ENCODE results near the gene HOXB6. TPM values are rescaled to one million over a fixed set of nuclear protein-coding genes. Genes with fewer than 3 reads are reported as not detected.

The HOXB6 gene
- not detected for polyA plus RNA-seq (2013, experiment 1 of 2)
- polyA plus RNA-seq (2013, experiment 2 of 2), result not detected

- no peaks in the 10 kb centered on the region for H3K36me3 ChIP-seq (replicated peaks in 1 of 2; ENCODE audit: control insufficient read depth in 2 of 2, insufficient read depth in 2 of 2, low read length in 2 of 2)
- WGBS, 2 donors (ENCODE audit: extremely low coverage in 2 of 2, insufficient read length in 2 of 2, insufficient replicate concordance in 1 of 2), result no CpG with 5 or more reads among the region's 16 CpGs
- no peak within 1 kb of the TSS for H3K27ac ChIP-seq (replicated peaks; ENCODE audit: low read length)
- H2BK5ac ChIP-seq (ENCODE audit: low read length), result no peak within 1 kb of the TSS
- H3K23ac ChIP-seq (ENCODE audit: low read depth, low read length, poor library complexity), result no peak within 1 kb of the TSS
- H4K8ac ChIP-seq (ENCODE audit: low read depth, low read length), result no peak within 1 kb of the TSS
- no peak within 1 kb of the TSS for H2BK120ac ChIP-seq (ENCODE audit: low read depth, low read length)
- H3K4me3 ChIP-seq (ENCODE audit: low read length in 2 of 2), result no peak within 1 kb of the TSS
- H3K9ac ChIP-seq (ENCODE audit: low read depth, low read length, poor library complexity), result no peak within 1 kb of the TSS
- no peak for DNase-seq (ENCODE audit: low spot score)
- no peak within 1 kb of the TSS for H2BK12ac ChIP-seq (ENCODE audit: low read length)
- no peak within 1 kb of the TSS for H3K4me2 ChIP-seq (ENCODE audit: insufficient read depth, low read length, poor library complexity, severe bottlenecking)
- H3K27me3 ChIP-seq (ENCODE audit: control insufficient read depth in 3 of 3, insufficient read depth in 3 of 3, low read depth in 1 of 3, low read length in 3 of 3), result peaks cover 66 to 99% (median 97%) of the 10 kb centered on the region in 3 experiments
- H2AK5ac ChIP-seq (ENCODE audit: low read depth, low read length), result no peak within 1 kb of the TSS
- peaks cover 8 to 9% of the 10 kb centered on the region in 2 donors for H3K9me3 ChIP-seq (replicated peaks in 1 of 2; ENCODE audit: control insufficient read depth in 2 of 2, insufficient read depth in 1 of 2, low read depth in 1 of 2, low read length in 2 of 2)
- H2BK15ac ChIP-seq (ENCODE audit: low read length), result no peak within 1 kb of the TSS
- H2AFZ ChIP-seq (ENCODE audit: low read length), result no peak within 1 kb of the TSS
- no peak within 1 kb of the TSS for H4K91ac ChIP-seq (ENCODE audit: low read depth, low read length, poor library complexity)
- H3K4ac ChIP-seq (ENCODE audit: low read length), result no peak within 1 kb of the TSS
- no peaks in the 10 kb centered on the region for H3K79me1 ChIP-seq (ENCODE audit: low read depth, low read length)
- H3K4me1 ChIP-seq (ENCODE audit: control insufficient read depth in 2 of 2, insufficient read depth in 1 of 2, low read depth in 1 of 2, low read length in 2 of 2), result no peaks in the 10 kb centered on the region
- no peak within 1 kb of the TSS for H3K18ac ChIP-seq (ENCODE audit: low read length)
- H3K14ac ChIP-seq (ENCODE audit: low read length), result no peak within 1 kb of the TSS
These were observed at the start of gene HOXB6 for GRCh38 chr17:48604770-48605329. Gene HOXB6, minus strand, starts transcription at chr17:48604986. Its CDS starts 6,836 bp downstream, at chr17:48598150.

- H3K79me1 ChIP-seq (ENCODE audit: low read depth, low read length), result no peaks in the 10 kb centered on the region
- no peak overlapping the region for H3K9ac ChIP-seq (ENCODE audit: low read depth, low read length, poor library complexity)
- H3K9me3 ChIP-seq (replicated peaks in 1 of 2; ENCODE audit: control insufficient read depth in 2 of 2, insufficient read depth in 1 of 2, low read depth in 1 of 2, low read length in 2 of 2), result no peaks in the 10 kb centered on the region
- no peak overlapping the region for H2AK5ac ChIP-seq (ENCODE audit: low read depth, low read length)
- no peak overlapping the region for H3K27ac ChIP-seq (replicated peaks; ENCODE audit: low read length)
- no peak overlapping the region for H2BK5ac ChIP-seq (ENCODE audit: low read length)
- DNase-seq (ENCODE audit: low spot score), result no peak
- H2BK120ac ChIP-seq (ENCODE audit: low read depth, low read length), result no peak overlapping the region
- no peak overlapping the region for H3K4me2 ChIP-seq (ENCODE audit: insufficient read depth, low read length, poor library complexity, severe bottlenecking)
- WGBS, 2 donors (ENCODE audit: extremely low coverage in 2 of 2, insufficient read length in 2 of 2, insufficient replicate concordance in 1 of 2), result no CpG with 5 or more reads among the region's 1 CpG
- H4K8ac ChIP-seq (ENCODE audit: low read depth, low read length), result no peak overlapping the region
- H2BK15ac ChIP-seq (ENCODE audit: low read length), result no peak overlapping the region
- no peak overlapping the region for H3K4me3 ChIP-seq (ENCODE audit: low read length in 2 of 2)
- no peaks in the 10 kb centered on the region for H3K4me1 ChIP-seq (ENCODE audit: control insufficient read depth in 2 of 2, insufficient read depth in 1 of 2, low read depth in 1 of 2, low read length in 2 of 2)
- peaks cover 25 to 52% (median 46%) of the 10 kb centered on the region in 3 experiments for H3K27me3 ChIP-seq (ENCODE audit: control insufficient read depth in 3 of 3, insufficient read depth in 3 of 3, low read depth in 1 of 3, low read length in 3 of 3)
- no peak overlapping the region for H3K23ac ChIP-seq (ENCODE audit: low read depth, low read length, poor library complexity)
- H4K91ac ChIP-seq (ENCODE audit: low read depth, low read length, poor library complexity), result no peak overlapping the region
- H2BK12ac ChIP-seq (ENCODE audit: low read length), result no peak overlapping the region
- H3K14ac ChIP-seq (ENCODE audit: low read length), result no peak overlapping the region
- no peaks in the 10 kb centered on the region for H3K36me3 ChIP-seq (replicated peaks in 1 of 2; ENCODE audit: control insufficient read depth in 2 of 2, insufficient read depth in 2 of 2, low read length in 2 of 2)
- no peak overlapping the region for H3K18ac ChIP-seq (ENCODE audit: low read length)
- no peak overlapping the region for H3K4ac ChIP-seq (ENCODE audit: low read length)
- H2AFZ ChIP-seq (ENCODE audit: low read length), result no peak overlapping the region
These were observed 45.0 kb upstream of the HOXB6 start for GRCh38 chr17:48649741-48650140.

- Histone ChIP-seq H3K36me3 (replicated peaks in 1 of 2; ENCODE audit: control insufficient read depth in 2 of 2, insufficient read depth in 2 of 2, low read length in 2 of 2) (no peaks in the 10 kb centered on the region), H3K9me3 (replicated peaks in 1 of 2; ENCODE audit: control insufficient read depth in 2 of 2, insufficient read depth in 1 of 2, low read depth in 1 of 2, low read length in 2 of 2) (no peaks in the 10 kb centered on the region), H3K9ac (ENCODE audit: low read depth, low read length, poor library complexity) (no peak overlapping the region), H2BK12ac (ENCODE audit: low read length) (no peak overlapping the region), H2AFZ (ENCODE audit: low read length) (no peak overlapping the region), H3K4ac (ENCODE audit: low read length) (no peak overlapping the region), H3K14ac (ENCODE audit: low read length) (no peak overlapping the region), H3K27ac (replicated peaks; ENCODE audit: low read length) (no peak overlapping the region), H3K27me3 (ENCODE audit: control insufficient read depth in 3 of 3, insufficient read depth in 3 of 3, low read depth in 1 of 3, low read length in 3 of 3) (peaks cover 31 to 70% (median 64%) of the 10 kb centered on the region in 3 experiments), H3K4me3 (ENCODE audit: low read length in 2 of 2) (no peak overlapping the region), H2BK15ac (ENCODE audit: low read length) (no peak overlapping the region), H3K4me1 (ENCODE audit: control insufficient read depth in 2 of 2, insufficient read depth in 1 of 2, low read depth in 1 of 2, low read length in 2 of 2) (no peaks in the 10 kb centered on the region), H2BK120ac (ENCODE audit: low read depth, low read length) (no peak overlapping the region), H4K8ac (ENCODE audit: low read depth, low read length) (no peak overlapping the region), H3K23ac (ENCODE audit: low read depth, low read length, poor library complexity) (no peak overlapping the region), H2BK5ac (ENCODE audit: low read length) (no peak overlapping the region), H3K18ac (ENCODE audit: low read length) (no peak overlapping the region), H4K91ac (ENCODE audit: low read depth, low read length, poor library complexity) (no peak overlapping the region), H3K79me1 (ENCODE audit: low read depth, low read length) (no peaks in the 10 kb centered on the region), H3K4me2 (ENCODE audit: insufficient read depth, low read length, poor library complexity, severe bottlenecking) (no peak overlapping the region), H2AK5ac (ENCODE audit: low read depth, low read length) (no peak overlapping the region)
- WGBS, 2 donors (ENCODE audit: extremely low coverage in 2 of 2, insufficient read length in 2 of 2, insufficient replicate concordance in 1 of 2), result no CpG with 5 or more reads among the region's 1 CpG
- no peak for DNase-seq (ENCODE audit: low spot score)
These were observed 43.1 kb upstream of the HOXB6 start for GRCh38 chr17:48647963-48648245.

- no peak overlapping the region for H3K18ac ChIP-seq (ENCODE audit: low read length)
- no peak overlapping the region for H4K8ac ChIP-seq (ENCODE audit: low read depth, low read length)
- no peak overlapping the region for H2BK12ac ChIP-seq (ENCODE audit: low read length)
- H3K9ac ChIP-seq (ENCODE audit: low read depth, low read length, poor library complexity), result no peak overlapping the region
- H3K23ac ChIP-seq (ENCODE audit: low read depth, low read length, poor library complexity), result peak overlapping the region; percentile 2
- WGBS, 2 donors (ENCODE audit: extremely low coverage in 2 of 2, insufficient read length in 2 of 2, insufficient replicate concordance in 1 of 2), result no CpG with 5 or more reads among the region's 30 CpGs
- no peak for DNase-seq (ENCODE audit: low spot score)
- H3K27ac ChIP-seq (replicated peaks; ENCODE audit: low read length), result no peak overlapping the region
- no peaks in the 10 kb centered on the region for H3K36me3 ChIP-seq (replicated peaks in 1 of 2; ENCODE audit: control insufficient read depth in 2 of 2, insufficient read depth in 2 of 2, low read length in 2 of 2)
- no peak overlapping the region for H2BK120ac ChIP-seq (ENCODE audit: low read depth, low read length)
- H2AK5ac ChIP-seq (ENCODE audit: low read depth, low read length), result no peak overlapping the region
- H2BK5ac ChIP-seq (ENCODE audit: low read length), result no peak overlapping the region
- no peak overlapping the region for H3K14ac ChIP-seq (ENCODE audit: low read length)
- H3K79me1 ChIP-seq (ENCODE audit: low read depth, low read length), result no peaks in the 10 kb centered on the region
- no peak overlapping the region for H4K91ac ChIP-seq (ENCODE audit: low read depth, low read length, poor library complexity)
- peaks cover 36 to 76% (median 70%) of the 10 kb centered on the region in 3 experiments for H3K27me3 ChIP-seq (ENCODE audit: control insufficient read depth in 3 of 3, insufficient read depth in 3 of 3, low read depth in 1 of 3, low read length in 3 of 3)
- no peak overlapping the region for H3K4me2 ChIP-seq (ENCODE audit: insufficient read depth, low read length, poor library complexity, severe bottlenecking)
- no peak overlapping the region for H3K4ac ChIP-seq (ENCODE audit: low read length)
- no peaks in the 10 kb centered on the region for H3K4me1 ChIP-seq (ENCODE audit: control insufficient read depth in 2 of 2, insufficient read depth in 1 of 2, low read depth in 1 of 2, low read length in 2 of 2)
- H2AFZ ChIP-seq (ENCODE audit: low read length), result peak overlapping the region; percentile 28
- no peak overlapping the region for H2BK15ac ChIP-seq (ENCODE audit: low read length)
- H3K4me3 ChIP-seq (ENCODE audit: low read length in 2 of 2), result no peak overlapping the region
- H3K9me3 ChIP-seq (replicated peaks in 1 of 2; ENCODE audit: control insufficient read depth in 2 of 2, insufficient read depth in 1 of 2, low read depth in 1 of 2, low read length in 2 of 2), result peaks cover 2% of the 10 kb centered on the region in 2 donors
These were observed 42.5 kb upstream of the HOXB6 start for GRCh38 chr17:48647103-48647962.

Data from neuronal stem cell (in vitro differentiated cells).